VCaP (cell line): ENCODE data around the gene SLC8A1.

ENCODE experiments used
- H3K27ac ChIP-seq: fragments of 450-650 bp; 2 replicates; pipeline ENCODE4 v1.5.1; 2017
- CTCF ChIP-seq: fragments of 450-650 bp; conservative IDR thresholded peaks from 2 replicates; pipeline ENCODE4 v1.5.1; 2017; ENCODE audit warnings: mild to moderate bottlenecking, moderate library complexity

Gene SLC8A1

GRCh38 chr2:40100676-40101075, 351.2 kb downstream of the SLC8A1 start:
- no peak overlapping the region for H3K27ac ChIP-seq
- TF ChIP-seq CTCF = no peak

DNA sequence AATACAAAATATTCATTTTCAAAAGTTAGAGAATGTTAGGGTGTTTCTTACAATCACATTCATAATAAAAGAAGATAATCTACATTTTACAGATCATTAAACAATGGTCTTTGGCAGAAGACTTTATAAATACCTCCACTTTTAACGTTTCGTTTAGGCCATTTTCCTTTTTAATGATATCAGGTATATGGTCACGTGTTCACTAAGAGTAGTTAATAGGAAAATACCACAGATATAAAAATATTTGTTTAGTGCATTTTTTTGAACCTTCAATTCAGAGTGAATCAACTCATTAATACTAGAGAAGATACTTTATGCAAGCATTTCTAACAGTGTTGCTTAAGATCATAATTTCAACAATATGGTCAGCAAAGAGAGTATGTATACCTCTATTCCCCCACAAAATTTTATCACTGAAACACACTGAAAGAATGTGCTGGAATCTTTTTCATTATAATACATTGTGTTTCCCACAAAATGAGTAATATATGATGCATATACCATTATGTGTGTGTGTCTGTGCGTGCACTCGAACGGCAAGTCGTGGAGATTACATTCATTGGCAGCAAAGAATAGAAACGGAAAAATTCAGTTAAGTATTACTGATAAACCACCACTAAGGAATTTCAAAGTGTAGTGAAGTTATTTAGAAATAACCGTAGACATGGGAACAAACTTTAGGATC, 353.0 kb downstream of the SLC8A1 start:
- H3K27ac ChIP-seq = no peak overlapping the region
- TF ChIP-seq CTCF = no peak

DNA sequence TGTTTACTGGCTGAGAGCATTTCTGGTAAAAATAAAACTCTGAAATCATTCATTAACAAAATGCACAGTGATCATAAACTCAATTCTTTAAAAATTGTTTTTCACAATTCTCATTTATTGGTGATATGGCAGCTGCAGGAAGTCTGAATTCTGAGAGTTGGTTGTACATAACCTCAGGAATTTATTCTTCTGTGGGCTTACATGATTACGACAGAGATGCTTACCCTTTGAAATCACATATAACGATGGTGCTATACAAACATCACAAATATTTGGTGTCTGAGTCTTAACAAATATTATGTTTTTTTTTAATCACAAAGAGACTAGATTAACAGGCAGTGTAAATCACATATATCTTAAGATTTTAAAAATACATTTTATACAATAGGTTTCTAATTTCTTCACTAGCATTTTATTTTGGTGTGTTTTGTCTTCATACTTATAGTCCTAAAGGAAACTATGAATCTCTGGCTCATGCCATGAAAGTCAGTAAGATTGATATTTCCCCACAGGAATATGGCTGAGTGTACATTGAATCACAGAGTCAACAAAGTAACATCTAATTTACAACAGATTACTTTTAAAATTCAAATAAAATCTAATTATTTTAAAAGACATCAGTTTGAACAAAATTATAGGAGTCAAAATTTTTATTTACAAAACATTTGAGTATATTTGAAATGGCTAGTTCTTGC, 354.1 kb downstream of the SLC8A1 start:
- H3K27ac ChIP-seq = no peak overlapping the region
- no peak for TF ChIP-seq CTCF

DNA sequence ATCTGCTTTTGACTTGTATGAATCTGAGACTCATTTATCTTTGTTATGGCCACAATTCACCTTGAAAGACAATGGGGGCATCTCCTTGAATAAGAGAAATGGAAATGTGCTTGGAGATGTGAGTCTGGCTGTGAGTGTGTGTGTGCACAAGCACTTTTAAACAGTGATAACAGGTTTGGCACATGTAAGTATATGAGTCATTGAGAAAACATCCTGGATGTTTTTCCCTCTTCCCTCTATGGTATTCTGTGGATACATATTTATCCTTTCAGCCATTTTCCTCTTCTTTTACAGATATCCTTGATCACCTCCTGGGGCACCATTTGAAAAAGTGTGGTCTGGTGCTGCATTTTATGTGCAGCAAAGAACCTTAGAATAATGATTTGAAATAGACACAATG, 355.5 kb downstream of the SLC8A1 start:
- no peak for TF ChIP-seq CTCF
- no peak overlapping the region for H3K27ac ChIP-seq

GRCh38 chr2:40095000-40095399, 356.9 kb downstream of the SLC8A1 start:
- no peak overlapping the region for H3K27ac ChIP-seq

DNA sequence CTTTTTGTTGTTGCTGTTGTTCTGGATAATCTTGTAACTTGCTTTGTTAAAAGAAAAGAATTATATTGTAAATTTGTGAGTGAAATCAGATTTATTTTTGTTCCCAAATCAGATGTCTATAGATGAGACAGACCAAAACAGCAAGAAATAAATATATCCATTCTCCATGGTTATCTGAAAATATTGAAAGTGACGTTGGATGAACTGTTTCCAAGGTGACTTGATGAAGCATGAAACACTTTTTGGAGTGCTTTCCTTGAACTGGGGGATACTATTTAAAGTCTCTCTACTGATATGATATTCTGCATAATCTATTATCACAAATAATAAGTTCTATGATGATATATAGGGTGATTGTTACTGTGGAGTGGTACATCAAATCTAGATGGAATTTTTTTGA, 357.4 kb downstream of the SLC8A1 start:
- TF ChIP-seq CTCF = no peak
- H3K27ac ChIP-seq = no peak overlapping the region

More at GRCh38 chr2:40095000-40095399, 356.9 kb downstream of the SLC8A1 start:
- no peak for TF ChIP-seq CTCF

- TF ChIP-seq CTCF = no peak
- no peak overlapping the region for H3K27ac ChIP-seq
Observed at GRCh38 chr2:40093021-40093675, 358.7 kb downstream of the SLC8A1 start.
